Measurements from ENCODE around the gene JADE2. TPM values are rescaled to one million over a fixed set of nuclear protein-coding genes. Genes with fewer than 3 reads are reported as not detected.

Gene JADE2
- total RNA-seq, 1 donor from 2014 or later, result 21.6 TPM

DNA sequence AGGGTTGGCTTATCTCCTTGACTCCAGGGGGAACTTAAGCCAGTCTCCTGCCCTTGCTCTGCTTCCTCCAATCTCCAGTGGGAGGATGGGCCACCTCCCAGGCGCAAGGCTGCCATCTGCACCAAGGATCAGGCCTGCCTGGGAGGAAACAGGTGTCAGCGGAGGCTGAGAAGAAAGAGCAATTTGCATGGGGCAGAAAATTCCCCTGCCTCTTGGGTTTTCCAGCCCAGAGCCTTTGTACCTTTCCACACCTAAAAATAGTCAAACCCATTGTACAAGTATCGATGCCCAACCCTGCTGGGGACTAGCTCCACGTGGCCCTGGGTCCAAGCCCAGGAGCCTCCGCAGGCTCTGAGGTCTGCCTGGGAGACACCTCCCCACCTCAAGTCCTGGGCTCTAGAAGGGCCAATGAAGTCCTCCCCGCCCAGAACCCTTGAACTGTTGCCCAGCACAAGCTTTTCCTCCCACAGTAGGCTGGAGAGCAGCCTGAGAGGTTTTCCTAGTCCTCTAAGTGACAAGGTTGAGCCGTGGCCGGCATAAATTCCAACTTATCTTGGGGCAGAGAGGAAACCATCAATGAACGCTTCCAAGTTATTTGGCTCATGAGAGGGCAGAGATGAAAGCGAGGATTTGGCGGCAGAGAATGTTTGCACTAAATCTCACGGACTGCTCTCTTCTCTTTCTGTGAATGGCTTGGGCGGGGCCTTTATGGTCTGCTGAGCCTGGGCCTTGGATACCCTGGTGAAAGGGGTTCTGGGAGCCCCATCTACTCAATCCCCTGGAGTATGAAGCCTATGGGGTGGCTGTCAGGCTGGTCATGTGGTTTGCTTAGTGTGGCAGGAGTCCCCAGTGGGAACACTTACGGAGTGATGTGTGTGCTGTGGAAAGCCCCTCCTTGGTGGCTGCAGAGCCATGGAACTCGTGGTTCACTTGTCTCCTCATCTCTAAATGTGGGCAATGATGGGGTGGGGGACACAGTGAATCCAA is 15.6 kb downstream of the JADE2 start:
- H3K4me3 ChIP-seq (ENCODE audit: low read depth, low read length), result no peak overlapping the region
- no peak for DNase-seq (ENCODE audit: low read depth)

DNA sequence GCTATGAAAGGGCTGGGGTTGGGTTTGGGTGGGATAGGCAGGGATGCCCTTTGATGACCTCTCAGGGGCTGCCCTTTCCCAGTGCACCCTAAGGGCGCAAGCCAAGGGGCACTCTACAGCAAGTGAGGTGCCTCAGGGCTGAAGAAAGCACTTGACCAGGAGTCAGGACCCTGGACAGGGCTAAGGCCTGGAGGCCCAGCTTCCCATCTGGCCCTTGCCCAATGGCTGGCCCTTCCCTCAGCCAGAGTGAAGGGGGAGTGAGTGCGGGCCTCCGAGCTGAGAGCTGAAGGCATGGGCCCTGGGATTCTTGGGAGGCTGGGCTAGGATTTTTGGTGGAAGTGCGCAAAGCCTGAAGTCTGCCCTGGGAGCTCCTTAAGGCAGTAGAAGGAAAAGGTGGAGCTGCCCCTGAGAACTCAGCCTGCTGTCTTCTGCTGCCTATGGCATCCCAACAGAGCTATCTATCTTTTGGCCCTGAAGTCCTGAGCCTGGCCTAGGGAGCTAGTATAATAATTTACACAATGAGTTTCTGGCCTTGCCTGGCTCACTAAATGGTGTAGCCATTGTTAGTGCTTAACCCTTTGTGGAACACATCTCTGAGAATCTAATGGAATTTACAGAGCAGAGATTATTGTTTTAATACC is 16.4 kb downstream of the JADE2 start:
- no peak for DNase-seq (ENCODE audit: low read depth)
- TF ChIP-seq, protein P1, sequence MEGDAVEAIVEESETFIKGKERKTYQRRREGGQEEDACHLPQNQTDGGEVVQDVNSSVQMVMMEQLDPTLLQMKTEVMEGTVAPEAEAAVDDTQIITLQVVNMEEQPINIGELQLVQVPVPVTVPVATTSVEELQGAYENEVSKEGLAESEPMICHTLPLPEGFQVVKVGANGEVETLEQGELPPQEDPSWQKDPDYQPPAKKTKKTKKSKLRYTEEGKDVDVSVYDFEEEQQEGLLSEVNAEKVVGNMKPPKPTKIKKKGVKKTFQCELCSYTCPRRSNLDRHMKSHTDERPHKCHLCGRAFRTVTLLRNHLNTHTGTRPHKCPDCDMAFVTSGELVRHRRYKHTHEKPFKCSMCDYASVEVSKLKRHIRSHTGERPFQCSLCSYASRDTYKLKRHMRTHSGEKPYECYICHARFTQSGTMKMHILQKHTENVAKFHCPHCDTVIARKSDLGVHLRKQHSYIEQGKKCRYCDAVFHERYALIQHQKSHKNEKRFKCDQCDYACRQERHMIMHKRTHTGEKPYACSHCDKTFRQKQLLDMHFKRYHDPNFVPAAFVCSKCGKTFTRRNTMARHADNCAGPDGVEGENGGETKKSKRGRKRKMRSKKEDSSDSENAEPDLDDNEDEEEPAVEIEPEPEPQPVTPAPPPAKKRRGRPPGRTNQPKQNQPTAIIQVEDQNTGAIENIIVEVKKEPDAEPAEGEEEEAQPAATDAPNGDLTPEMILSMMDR (conservative IDR thresholded peaks at IDR 0.05; ENCODE audit: low read depth, low read length), result no peak
- no peak overlapping the region for H3K4me3 ChIP-seq (ENCODE audit: low read depth, low read length)

More for the DNA sequence above, 15.6 kb downstream of the JADE2 start:
- TF ChIP-seq, protein P1 (conservative IDR thresholded peaks at IDR 0.05; ENCODE audit: low read depth, low read length), result no peak

DNA sequence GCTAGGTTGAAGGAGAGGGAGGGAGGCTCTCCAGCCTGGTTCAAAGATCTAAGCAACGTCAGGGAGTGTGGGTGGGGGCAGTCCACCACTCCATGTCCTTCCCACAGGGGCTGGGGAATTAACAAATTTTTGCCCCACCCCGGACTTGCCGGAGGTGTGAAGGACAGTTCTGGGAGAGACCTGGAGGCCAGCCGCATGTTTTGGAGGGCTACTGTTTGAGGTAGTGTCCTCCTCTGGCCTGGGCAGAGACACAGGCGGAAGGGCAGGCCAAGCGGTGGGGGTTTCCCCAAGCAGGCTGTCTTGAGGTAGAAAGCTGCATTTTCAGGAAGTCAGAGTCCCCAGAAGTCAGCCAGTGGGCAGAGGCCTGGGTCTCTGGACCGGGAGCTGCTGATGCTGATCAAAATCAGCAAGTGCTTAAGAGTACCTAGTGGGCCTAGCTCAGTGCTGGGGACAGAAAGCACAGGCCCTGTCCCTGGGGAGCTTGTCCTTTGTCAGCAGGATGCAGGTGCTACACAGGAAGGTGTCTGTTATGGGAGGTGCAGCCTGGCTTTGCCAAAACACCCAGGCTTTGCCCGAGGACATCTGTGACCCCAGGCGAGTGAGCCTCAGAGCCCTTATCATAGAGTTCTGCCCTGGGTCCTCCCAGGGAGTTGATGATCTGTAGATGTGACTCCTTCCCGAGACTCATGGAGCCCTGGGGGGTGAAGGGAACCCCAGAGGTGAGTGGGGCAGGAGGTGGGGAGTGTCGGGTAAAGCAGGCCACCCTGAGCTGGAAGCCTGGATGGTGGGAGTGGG is 18.5 kb downstream of the JADE2 start:
- no peak for DNase-seq (ENCODE audit: low read depth)
- H3K4me3 ChIP-seq (ENCODE audit: low read depth, low read length), result no peak overlapping the region
- TF ChIP-seq, protein P1 (conservative IDR thresholded peaks at IDR 0.05; ENCODE audit: low read depth, low read length), result no peak

DNA sequence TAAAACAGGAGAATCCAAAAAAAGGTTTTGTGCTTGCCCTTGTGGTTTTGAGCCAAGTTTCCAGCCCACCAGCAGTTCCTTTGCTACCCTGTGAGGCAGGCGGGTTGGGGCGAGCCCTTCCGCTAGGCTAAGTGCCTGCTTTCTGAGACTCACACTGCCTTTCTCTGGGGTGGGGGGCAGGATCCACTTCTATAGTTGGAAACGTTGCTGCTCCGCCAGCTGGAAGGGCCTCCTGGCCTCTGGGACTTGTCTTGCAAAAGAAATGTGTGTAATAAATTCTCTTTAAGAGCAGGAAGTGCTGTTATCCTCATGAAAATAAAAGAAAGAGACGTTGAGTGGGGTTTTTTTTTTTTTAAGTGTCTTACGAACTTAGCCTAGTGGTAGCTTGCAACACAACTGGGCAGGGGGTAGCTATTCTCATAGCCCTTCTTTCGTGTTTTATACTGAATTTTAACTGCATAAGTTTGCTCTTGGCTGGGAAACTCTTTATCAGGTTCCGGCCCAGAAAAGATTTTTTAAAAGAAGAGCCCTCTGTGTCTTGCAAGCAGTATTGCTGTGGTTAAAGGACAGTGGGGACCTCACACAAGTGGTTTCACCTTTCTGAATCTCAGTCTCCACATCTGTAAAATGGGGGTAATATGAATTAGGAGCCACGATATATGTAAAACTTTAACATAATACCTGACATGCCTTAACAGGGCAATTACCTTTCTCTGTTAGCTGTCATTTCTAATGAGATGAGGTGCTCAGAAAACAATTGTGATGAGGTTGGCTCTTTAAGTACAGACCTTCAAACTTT is 19.8 kb downstream of the JADE2 start:
- TF ChIP-seq, protein P1 (conservative IDR thresholded peaks at IDR 0.05; ENCODE audit: low read depth, low read length), result no peak
- DNase-seq (ENCODE audit: low read depth), result no peak
- H3K4me3 ChIP-seq (ENCODE audit: low read depth, low read length), result no peak overlapping the region

DNA sequence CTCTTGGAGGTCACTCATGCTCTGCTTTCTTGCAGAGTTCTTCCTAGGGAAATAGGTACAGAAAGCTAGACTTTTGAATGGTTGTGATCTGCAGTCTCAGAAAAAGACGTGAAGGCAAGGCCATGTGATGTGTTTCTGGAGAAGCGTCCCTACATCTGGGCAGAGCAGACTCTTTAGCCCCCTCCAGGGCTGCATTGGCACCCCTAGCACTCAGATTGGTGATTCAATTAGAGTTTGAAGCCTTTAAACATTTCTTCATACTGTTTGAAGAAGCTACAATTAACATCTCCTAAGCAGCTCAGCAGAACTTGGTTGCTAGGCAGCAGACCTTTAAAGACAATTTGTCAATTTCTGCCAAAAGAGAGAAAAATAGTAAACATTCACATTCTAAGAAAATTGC is 21.6 kb downstream of the JADE2 start:
- TF ChIP-seq, protein P1 (conservative IDR thresholded peaks at IDR 0.05; ENCODE audit: low read depth, low read length), result no peak
- no peak overlapping the region for H3K4me3 ChIP-seq (ENCODE audit: low read depth, low read length)
- no peak for DNase-seq (ENCODE audit: low read depth)

DNA sequence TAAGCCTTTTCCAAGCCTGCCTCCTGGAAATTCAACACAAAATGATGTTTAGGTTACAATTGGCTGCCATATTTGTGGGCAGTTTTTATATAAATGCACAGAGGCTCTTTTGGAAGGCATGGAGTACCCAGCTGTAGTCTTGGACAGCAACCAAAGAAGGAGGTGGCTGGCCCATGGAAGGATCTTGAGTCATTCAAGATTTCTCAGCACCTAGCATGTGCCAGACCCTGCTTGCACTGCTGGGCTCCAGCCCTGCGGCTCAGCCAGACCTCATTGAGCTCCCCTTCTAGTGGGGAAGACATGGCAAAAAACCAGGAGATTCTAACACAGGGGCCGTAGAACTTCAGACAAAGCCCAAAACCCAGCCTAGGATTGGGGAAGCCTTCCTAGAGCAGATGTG is 22.1 kb downstream of the JADE2 start:
- H3K4me3 ChIP-seq (ENCODE audit: low read depth, low read length), result no peak overlapping the region
- DNase-seq (ENCODE audit: low read depth), result no peak
- TF ChIP-seq, protein P1 (conservative IDR thresholded peaks at IDR 0.05; ENCODE audit: low read depth, low read length), result no peak
